Measurements from ENCODE around the gene NEO1. TPM values are rescaled to one million over a fixed set of nuclear protein-coding genes. Genes with fewer than 3 reads are reported as not detected.

Gene NEO1
- total RNA-seq, 1 experiment from 2014 or later, result 41.8 TPM

DNA sequence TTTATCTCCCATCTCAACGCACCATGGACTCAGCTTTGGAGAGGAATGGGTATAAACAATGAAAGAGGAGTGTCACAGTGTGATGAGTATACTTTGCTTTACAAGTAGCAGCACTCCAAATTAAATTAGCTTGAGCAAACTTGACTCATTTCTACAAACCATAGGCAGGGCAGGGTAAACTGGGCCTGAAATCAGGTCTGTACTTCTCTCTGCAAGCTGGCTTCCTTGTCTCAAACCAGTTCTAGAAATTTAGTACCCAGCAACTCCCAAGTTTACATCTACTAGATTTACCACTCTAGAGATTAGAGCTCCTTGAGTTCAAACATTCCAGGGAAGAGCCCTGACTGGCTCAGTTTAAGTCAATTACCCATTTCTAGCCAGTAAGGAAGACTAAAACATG, 37.4 kb upstream of the NEO1 start:
- no peak overlapping the region for H3K18ac ChIP-seq (ENCODE audit: insufficient read length, low read depth, low read length)
- no peak overlapping the region for H3K9ac ChIP-seq (ENCODE audit: extremely low read depth, insufficient read length, low read length)
- H3K27me3 ChIP-seq (ENCODE audit: insufficient read depth, low read length), result no peaks in the 10 kb centered on the region
- no peak overlapping the region for H2BK5ac ChIP-seq (ENCODE audit: insufficient read length, low read length)
- no peak overlapping the region; a peak in 1 of 7 replicates for H3K27ac Mint-ChIP-seq
- no peak overlapping the region for H4K91ac ChIP-seq (ENCODE audit: insufficient read length, low read depth, low read length)
- no peaks in the 10 kb centered on the region for H3K36me3 Mint-ChIP-seq (ENCODE audit: insufficient read depth in 1 of 3, low read depth in 3 of 3)
- no peak for DNase-seq
- H2BK120ac ChIP-seq (ENCODE audit: low read depth, low read length, poor library complexity, severe bottlenecking), result no peak overlapping the region
- no peak overlapping the region for H3K4me3 Mint-ChIP-seq
- H3K9me3 Mint-ChIP-seq, result no peaks in the 10 kb centered on the region
- H3K4me1 Mint-ChIP-seq, result peaks cover 16 to 24% of the 10 kb centered on the region in 2 experiments
- no peak overlapping the region for H3K56ac ChIP-seq (ENCODE audit: insufficient read length, low read depth, low read length)
- H3K4me1 ChIP-seq (ENCODE audit: insufficient read depth, low read length), result no peaks in the 10 kb centered on the region
- H3K27me3 Mint-ChIP-seq (ENCODE audit: low read depth), result peaks cover 1% of the 10 kb centered on the region; the same call in 1 of the 2 replicates
- no peak overlapping the region for H2BK12ac ChIP-seq (ENCODE audit: insufficient read length, low read depth, low read length)
- no peak overlapping the region for H2AFZ ChIP-seq (ENCODE audit: low read length)
- no peak overlapping the region for H3K27ac ChIP-seq (ENCODE audit: insufficient read length, low read depth, low read length)
- H2BK15ac ChIP-seq (ENCODE audit: low read depth, low read length), result no peak overlapping the region
- no peak overlapping the region for H3K23ac ChIP-seq (ENCODE audit: insufficient read length, low read depth, low read length)
- H3K23me2 ChIP-seq (ENCODE audit: insufficient read length, low read depth, low read length, poor library complexity, severe bottlenecking), result no peaks in the 10 kb centered on the region
- TF ChIP-seq, protein P1, sequence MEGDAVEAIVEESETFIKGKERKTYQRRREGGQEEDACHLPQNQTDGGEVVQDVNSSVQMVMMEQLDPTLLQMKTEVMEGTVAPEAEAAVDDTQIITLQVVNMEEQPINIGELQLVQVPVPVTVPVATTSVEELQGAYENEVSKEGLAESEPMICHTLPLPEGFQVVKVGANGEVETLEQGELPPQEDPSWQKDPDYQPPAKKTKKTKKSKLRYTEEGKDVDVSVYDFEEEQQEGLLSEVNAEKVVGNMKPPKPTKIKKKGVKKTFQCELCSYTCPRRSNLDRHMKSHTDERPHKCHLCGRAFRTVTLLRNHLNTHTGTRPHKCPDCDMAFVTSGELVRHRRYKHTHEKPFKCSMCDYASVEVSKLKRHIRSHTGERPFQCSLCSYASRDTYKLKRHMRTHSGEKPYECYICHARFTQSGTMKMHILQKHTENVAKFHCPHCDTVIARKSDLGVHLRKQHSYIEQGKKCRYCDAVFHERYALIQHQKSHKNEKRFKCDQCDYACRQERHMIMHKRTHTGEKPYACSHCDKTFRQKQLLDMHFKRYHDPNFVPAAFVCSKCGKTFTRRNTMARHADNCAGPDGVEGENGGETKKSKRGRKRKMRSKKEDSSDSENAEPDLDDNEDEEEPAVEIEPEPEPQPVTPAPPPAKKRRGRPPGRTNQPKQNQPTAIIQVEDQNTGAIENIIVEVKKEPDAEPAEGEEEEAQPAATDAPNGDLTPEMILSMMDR (conservative IDR thresholded peaks at IDR 0.05), result no peak
- no peak overlapping the region for H4K5ac ChIP-seq (ENCODE audit: insufficient read length, low read depth, low read length)
- H3K14ac ChIP-seq (ENCODE audit: insufficient read depth, low read length), result no peak overlapping the region
- no peak overlapping the region for H4K8ac ChIP-seq (replicated peaks; ENCODE audit: insufficient read length, low read depth, low read length)
- WGBS (ENCODE audit: extremely low coverage, insufficient read length, low lambda C conversion rate), result no CpG with 5 or more reads among the region's 1 CpG
- no peaks in the 10 kb centered on the region for H3K9me3 ChIP-seq (ENCODE audit: control insufficient read depth, low read depth, low read length)
- no peaks in the 10 kb centered on the region for H4K20me1 ChIP-seq (ENCODE audit: control insufficient read depth, insufficient read depth, insufficient read length)
- H3K4me2 ChIP-seq (ENCODE audit: insufficient read depth, insufficient read length, low read length), result no peak overlapping the region
- no peak overlapping the region for H2BK20ac ChIP-seq (ENCODE audit: low read depth, low read length, poor library complexity, severe bottlenecking)
- no peak overlapping the region for H3K4ac ChIP-seq (ENCODE audit: low read depth, low read length)
- H3K79me1 ChIP-seq (ENCODE audit: insufficient read depth, low read depth, low read length, poor library complexity, severe bottlenecking), result no peaks in the 10 kb centered on the region
- H3K79me2 ChIP-seq (ENCODE audit: insufficient read depth, low read length), result no peaks in the 10 kb centered on the region
- H3T11ph ChIP-seq (ENCODE audit: low read length), result no peak overlapping the region
- no peak overlapping the region for H2AK5ac ChIP-seq (ENCODE audit: insufficient read length, low read length)

Measured in H9 (cell line).